ENCODE data around the gene DAPK1.

DAPK1 gene

GRCh38 chr9:87579781-87580541 lies 82.3 kb downstream of the DAPK1 start:
- DNase-seq (ENCODE audit: low read depth) = no peak
- H3K4me3 ChIP-seq (ENCODE audit: low read length) = no peak overlapping the region
- TF ChIP-seq CTCF (IDR thresholded peaks at IDR 0.05; ENCODE audit: insufficient read depth, low read depth, low read length, missing control alignments) = no peak

- H3K4me3 ChIP-seq (ENCODE audit: low read length) = no peak overlapping the region
- no peak for TF ChIP-seq CTCF (IDR thresholded peaks at IDR 0.05; ENCODE audit: insufficient read depth, low read depth, low read length, missing control alignments)
- DNase-seq (ENCODE audit: low read depth) = no peak
Observed at GRCh38 chr9:87580941-87581438, 83.3 kb downstream of the DAPK1 start.

- TF ChIP-seq CTCF (IDR thresholded peaks at IDR 0.05; ENCODE audit: insufficient read depth, low read depth, low read length, missing control alignments) = no peak
- H3K4me3 ChIP-seq (ENCODE audit: low read length) = no peak overlapping the region
- DNase-seq (ENCODE audit: low read depth) = no peak
Observed at GRCh38 chr9:87581513-87581912, 83.8 kb downstream of the DAPK1 start.

- no peak for TF ChIP-seq CTCF (IDR thresholded peaks at IDR 0.05; ENCODE audit: insufficient read depth, low read depth, low read length, missing control alignments)
- no peak for DNase-seq (ENCODE audit: low read depth)
- no peak overlapping the region for H3K4me3 ChIP-seq (ENCODE audit: low read length)
Observed at GRCh38 chr9:87581949-87582637, 84.4 kb downstream of the DAPK1 start.

- H3K4me3 ChIP-seq (ENCODE audit: low read length) = no peak overlapping the region
- TF ChIP-seq CTCF (IDR thresholded peaks at IDR 0.05; ENCODE audit: insufficient read depth, low read depth, low read length, missing control alignments) = no peak
- DNase-seq (ENCODE audit: low read depth) = no peak
Observed at GRCh38 chr9:87584326-87584725, 86.7 kb downstream of the DAPK1 start.

- no peak for TF ChIP-seq CTCF (IDR thresholded peaks at IDR 0.05; ENCODE audit: insufficient read depth, low read depth, low read length, missing control alignments)
- no peak for DNase-seq (ENCODE audit: low read depth)
- no peak overlapping the region for H3K4me3 ChIP-seq (ENCODE audit: low read length)
Observed at GRCh38 chr9:87585123-87585855, 87.6 kb downstream of the DAPK1 start.

Measured in epithelial cell of esophagus (primary cell).